HL-60 (cell line): ENCODE results near the gene GPR26.

Experiments used
- DNase-seq, 2 experiments: peaks; one replicate each; pipeline ENCODE4 v3.0.0-alpha.2; 2010 to 2020; ENCODE audit warnings: low read depth in 1 of 2, low spot score in 1 of 2
- H3K27ac ChIP-seq: fragments of 250-450 bp; sonication (Bioruptor Pico); replicated peaks from 2 replicates; pipeline ENCODE4 v1.5.1; 2020; ENCODE audit warnings: mild to moderate bottlenecking, moderate library complexity
- H3K27me3 ChIP-seq: fragments of 250-450 bp; sonication (Bioruptor Pico); 2 replicates; pipeline ENCODE4 v1.5.1; 2021; ENCODE audit warnings: mild to moderate bottlenecking, moderate library complexity; ENCODE audit not compliant: insufficient read depth, poor library complexity, severe bottlenecking
- H3K4me3 ChIP-seq: replicated peaks from 2 replicates; pipeline ENCODE4 v1.5.1; 2011; ENCODE audit warnings: mild to moderate bottlenecking, control low read depth, low read length; ENCODE audit not compliant: insufficient read depth
- GABPA ChIP-seq: IDR thresholded peaks from 2 replicates; pipeline ENCODE4 v1.6.1; 2012; ENCODE audit warnings: low read depth
- POLR2AphosphoS5 ChIP-seq: IDR thresholded peaks from 2 replicates; pipeline ENCODE4 v1.6.1; 2012; ENCODE audit warnings: low read depth
- SPI1 ChIP-seq: IDR thresholded peaks from 2 replicates; pipeline ENCODE4 v1.6.1; 2012; ENCODE audit warnings: low read depth, mild to moderate bottlenecking, borderline replicate concordance
- TF ChIP-seq, protein P1 (sequence below): IDR thresholded peaks from 2 replicates; pipeline ENCODE4 v1.6.1; 2012; ENCODE audit warnings: low read depth; ENCODE audit not compliant: insufficient replicate concordance
- TF ChIP-seq, protein P2 (sequence below): IDR thresholded peaks from one replicate; pipeline ENCODE4 v1.5.1; 2011; ENCODE audit warnings: low read length, control low read depth, inconsistent platforms; ENCODE audit not compliant: insufficient read depth

Gene GPR26

DNA sequence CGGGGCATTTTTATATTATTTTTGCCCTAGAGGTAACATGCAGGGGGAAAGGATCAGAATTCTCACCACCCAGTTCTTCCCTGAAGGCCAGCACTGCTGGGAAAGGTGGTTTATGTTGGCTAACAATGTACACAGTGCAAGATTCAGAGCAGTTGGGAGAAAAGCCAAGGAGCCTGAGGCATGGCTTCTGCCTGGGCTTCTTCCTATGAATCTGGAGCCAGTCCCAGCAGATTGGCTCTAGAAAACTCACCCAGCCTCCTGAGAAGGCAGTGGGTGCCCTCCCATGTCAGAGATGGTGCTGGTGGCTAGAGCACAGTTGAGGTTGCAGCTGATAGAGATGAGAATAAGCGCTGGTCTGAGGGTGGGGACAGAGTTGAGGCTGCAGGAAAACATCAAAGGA is 44.7 kb upstream of the GPR26 start:
- Histone ChIP-seq H3K27ac (no peak overlapping the region), H3K27me3 (no peaks in the 10 kb centered on the region), H3K4me3 (no peak overlapping the region)
- TF ChIP-seq POLR2AphosphoS5: no peak
- TF ChIP-seq SPI1: no peak
- TF ChIP-seq, protein P1, sequence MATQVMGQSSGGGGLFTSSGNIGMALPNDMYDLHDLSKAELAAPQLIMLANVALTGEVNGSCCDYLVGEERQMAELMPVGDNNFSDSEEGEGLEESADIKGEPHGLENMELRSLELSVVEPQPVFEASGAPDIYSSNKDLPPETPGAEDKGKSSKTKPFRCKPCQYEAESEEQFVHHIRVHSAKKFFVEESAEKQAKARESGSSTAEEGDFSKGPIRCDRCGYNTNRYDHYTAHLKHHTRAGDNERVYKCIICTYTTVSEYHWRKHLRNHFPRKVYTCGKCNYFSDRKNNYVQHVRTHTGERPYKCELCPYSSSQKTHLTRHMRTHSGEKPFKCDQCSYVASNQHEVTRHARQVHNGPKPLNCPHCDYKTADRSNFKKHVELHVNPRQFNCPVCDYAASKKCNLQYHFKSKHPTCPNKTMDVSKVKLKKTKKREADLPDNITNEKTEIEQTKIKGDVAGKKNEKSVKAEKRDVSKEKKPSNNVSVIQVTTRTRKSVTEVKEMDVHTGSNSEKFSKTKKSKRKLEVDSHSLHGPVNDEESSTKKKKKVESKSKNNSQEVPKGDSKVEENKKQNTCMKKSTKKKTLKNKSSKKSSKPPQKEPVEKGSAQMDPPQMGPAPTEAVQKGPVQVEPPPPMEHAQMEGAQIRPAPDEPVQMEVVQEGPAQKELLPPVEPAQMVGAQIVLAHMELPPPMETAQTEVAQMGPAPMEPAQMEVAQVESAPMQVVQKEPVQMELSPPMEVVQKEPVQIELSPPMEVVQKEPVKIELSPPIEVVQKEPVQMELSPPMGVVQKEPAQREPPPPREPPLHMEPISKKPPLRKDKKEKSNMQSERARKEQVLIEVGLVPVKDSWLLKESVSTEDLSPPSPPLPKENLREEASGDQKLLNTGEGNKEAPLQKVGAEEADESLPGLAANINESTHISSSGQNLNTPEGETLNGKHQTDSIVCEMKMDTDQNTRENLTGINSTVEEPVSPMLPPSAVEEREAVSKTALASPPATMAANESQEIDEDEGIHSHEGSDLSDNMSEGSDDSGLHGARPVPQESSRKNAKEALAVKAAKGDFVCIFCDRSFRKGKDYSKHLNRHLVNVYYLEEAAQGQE: no peak
- TF ChIP-seq, protein P2, sequence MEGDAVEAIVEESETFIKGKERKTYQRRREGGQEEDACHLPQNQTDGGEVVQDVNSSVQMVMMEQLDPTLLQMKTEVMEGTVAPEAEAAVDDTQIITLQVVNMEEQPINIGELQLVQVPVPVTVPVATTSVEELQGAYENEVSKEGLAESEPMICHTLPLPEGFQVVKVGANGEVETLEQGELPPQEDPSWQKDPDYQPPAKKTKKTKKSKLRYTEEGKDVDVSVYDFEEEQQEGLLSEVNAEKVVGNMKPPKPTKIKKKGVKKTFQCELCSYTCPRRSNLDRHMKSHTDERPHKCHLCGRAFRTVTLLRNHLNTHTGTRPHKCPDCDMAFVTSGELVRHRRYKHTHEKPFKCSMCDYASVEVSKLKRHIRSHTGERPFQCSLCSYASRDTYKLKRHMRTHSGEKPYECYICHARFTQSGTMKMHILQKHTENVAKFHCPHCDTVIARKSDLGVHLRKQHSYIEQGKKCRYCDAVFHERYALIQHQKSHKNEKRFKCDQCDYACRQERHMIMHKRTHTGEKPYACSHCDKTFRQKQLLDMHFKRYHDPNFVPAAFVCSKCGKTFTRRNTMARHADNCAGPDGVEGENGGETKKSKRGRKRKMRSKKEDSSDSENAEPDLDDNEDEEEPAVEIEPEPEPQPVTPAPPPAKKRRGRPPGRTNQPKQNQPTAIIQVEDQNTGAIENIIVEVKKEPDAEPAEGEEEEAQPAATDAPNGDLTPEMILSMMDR: no peak
- no peak for TF ChIP-seq GABPA
- DNase-seq: no peak

DNA sequence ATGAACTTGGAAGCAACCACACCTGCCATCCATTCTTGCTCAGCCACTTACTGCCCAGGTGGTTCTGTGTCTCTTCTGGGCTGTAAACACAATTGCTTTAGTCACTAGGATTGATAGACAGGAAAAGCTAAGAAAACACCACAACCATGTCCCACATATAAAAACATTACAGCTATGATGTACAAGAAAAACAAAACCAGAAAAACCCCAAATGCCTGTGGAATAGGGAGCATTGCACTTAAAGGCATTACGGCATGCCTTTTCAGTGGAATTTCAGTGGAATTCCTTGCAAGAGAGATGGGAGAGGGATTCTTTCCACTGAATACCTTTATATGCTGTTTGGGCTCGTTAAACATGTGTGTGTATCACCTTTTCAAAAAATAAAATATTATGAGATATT is 44.2 kb upstream of the GPR26 start:
- no peaks in the 10 kb centered on the region for H3K27me3 ChIP-seq
- H3K27ac ChIP-seq: no peak overlapping the region

DNA sequence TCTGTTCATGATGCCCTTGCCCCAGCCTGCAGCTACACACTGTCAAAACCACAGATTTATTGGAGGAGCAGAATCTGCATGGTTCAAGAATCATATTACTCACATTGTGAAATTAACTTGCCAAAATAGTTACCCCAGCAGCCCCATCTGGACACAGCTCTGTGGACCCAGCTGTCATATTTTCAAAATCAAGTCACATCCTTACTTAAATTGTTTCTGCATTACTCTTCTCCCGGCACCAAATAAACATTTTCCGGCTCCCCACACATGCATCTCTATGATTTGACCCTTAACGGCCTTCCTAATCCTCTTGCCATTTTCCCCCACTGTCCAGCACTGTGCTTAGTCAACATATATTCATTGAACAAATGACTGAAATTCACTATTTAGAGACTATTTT is 43.8 kb upstream of the GPR26 start:
- DNase-seq: no peak
- Histone ChIP-seq H3K27me3 (no peaks in the 10 kb centered on the region), H3K4me3 (no peak overlapping the region), H3K27ac (no peak overlapping the region)
- TF ChIP-seq POLR2AphosphoS5 (no peak), GABPA (no peak), SPI1 (no peak)
- TF ChIP-seq, protein P2: no peak
- TF ChIP-seq, protein P1: no peak

More for the DNA sequence above, 44.2 kb upstream of the GPR26 start:
- no peak overlapping the region for H3K4me3 ChIP-seq
- TF ChIP-seq GABPA: no peak
- no peak for TF ChIP-seq POLR2AphosphoS5
- TF ChIP-seq, protein P1: no peak
- TF ChIP-seq, protein P2: no peak
- no peak for TF ChIP-seq SPI1
- no peak for DNase-seq
